COLO668 (cell line): ENCODE results near the gene RHOBTB3.
A peak's percentile ranks its signal among the peaks of the same experiment; 100 is the strongest.

Experiments used
- DNase-seq: peaks from one replicate; lab custom pipeline; 2025; ENCODE audit not compliant: unreplicated experiment; lab: John Stamatoyannopoulos, UW

RHOBTB3 gene

DNA sequence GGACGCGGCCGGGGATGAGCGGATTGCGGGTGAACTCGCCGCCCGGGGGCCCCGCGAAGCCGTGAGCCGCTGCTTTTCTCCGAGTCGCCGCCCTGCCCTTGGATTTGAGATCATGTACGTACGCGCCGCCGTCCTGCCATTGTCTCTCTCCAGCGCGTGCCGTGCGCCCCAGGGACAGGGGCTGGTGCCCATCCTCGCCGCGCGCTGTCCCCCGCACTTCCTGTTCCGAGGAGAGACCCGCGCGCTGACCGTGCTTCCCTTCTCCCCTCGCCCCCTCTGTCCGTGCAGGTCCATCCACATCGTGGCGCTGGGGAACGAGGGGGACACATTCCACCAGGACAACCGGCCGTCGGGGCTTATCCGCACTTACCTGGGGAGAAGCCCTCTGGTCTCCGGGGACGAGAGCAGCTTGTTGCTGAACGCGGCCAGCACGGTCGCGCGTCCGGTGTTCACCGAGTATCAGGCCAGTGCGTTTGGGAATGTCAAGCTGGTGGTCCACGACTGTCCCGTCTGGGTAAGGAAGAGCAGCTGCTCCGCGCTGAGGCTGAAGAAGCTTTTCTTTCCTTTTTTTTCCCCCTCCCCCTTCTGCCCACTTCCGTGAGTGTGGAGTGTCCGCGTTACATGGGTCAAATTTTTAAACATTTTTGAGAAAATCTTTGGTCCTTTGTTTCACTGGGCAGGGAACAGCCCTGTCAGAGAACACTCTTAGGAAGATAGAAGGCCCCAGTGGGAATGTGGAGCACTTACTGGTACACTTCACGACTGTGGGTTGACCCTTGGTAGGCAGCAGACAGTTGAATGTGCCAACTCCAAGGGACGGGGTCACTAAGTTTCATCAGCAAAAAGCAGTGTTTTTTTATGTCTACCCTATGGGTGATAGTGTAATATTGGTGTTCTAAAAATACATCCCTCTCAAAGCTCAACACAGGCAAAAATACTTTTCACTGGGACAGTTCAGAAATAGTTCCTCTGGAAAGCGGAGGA is 727 bp downstream of the RHOBTB3 start:
- DNase-seq, result peak; percentile 69

DNA sequence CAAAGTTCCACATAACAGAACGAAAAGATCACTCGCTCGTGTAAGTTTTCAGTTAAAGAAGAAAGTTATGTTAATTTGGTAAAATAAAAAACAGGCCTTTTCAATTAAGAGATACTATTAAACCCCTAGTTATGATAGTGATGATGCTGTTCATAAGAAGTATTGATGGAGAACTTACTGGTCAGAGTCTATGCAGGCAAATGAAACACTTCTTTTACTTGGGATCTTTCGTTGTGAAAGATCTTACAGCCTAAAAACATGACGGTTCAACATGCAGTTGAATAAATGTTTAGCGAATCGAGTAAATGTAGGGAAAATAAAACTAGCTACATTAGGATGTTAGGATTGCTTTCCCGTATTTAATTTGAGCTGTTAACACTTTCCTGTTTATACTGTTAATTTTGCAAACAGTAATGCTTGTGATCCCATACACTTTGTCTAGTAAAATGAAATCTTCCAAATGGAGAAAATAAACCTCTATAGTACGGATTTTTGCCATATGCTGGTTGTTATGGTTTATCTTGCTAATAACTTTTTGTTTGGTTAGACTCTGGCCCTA is 2.0 kb downstream of the RHOBTB3 start:
- no peak for DNase-seq

DNA sequence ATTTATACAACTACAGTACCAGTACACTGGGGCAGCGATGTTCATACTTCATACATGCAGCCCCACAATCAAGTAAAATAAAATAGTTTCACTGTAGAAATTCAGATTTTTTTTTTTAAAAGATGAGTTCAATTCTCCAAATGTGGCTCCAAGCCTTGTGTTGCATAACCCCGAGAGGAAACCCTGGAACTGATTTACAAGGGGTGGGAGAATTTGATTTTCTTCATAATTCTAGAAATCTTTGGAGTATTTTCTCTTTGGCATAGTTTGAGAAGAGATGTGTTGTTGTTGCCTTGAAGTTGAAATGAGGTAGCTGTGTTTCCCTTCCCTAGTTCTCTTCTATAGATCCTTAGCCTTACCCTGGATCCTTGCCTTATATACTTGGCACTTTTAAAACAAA is 3.1 kb downstream of the RHOBTB3 start:
- no peak for DNase-seq

DNA sequence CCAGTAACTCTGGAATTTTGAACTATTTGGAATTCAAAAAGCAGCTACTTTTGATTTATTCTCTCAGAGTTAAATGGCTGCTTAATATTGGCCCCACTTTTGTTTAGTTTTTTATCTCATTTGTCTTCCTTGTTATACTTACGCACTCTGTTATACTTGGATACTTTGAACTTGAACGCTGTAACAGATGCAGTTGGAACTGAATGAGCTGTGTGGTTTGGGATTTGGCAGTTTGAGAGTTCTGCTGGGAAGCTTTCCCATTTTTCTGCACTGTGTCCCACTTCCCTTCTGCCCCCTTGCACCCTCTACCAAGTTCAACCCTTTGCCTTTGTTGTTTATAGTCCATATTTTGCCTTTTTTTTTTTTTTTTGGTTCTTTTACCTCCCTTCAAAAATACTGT is 3.8 kb downstream of the RHOBTB3 start:
- no peak for DNase-seq

DNA sequence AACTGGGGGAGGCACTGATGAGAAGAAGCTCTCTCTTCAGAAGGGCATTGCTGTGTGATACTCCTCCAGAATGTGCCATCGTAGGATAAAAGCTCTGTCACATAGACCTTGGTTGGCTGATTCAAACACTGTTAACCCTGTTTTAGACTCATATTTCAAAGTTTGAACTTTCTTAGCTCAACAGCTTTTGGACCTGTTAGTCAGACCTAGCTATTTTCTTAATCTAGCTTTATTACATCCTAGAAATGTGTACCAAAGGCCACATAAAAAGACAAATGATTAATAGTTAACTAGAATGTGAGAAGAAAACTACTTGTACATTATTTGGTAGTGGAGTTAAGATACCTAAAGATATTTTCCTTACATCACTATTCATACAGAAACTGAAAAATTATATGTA is 4.3 kb downstream of the RHOBTB3 start:
- DNase-seq, result no peak

DNA sequence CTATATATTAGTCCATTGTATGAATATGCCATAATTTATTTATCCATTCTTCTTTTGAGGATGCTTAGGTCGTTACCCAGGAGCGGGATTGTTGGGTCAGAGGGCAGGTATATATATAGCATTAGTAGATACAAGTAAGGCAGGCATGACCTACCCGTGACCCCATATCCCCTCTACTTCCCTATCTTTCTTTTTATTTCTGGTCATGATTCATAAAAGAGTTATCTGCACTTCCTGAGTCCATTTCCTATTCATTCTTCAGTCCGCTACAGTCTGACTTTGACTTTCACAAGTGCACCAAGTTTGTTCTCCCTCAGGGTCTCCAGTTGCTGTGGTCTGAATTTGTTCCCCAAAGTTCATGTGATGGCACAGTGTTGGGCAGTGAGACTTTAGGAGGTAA is 6.9 kb downstream of the RHOBTB3 start:
- no peak for DNase-seq

DNA sequence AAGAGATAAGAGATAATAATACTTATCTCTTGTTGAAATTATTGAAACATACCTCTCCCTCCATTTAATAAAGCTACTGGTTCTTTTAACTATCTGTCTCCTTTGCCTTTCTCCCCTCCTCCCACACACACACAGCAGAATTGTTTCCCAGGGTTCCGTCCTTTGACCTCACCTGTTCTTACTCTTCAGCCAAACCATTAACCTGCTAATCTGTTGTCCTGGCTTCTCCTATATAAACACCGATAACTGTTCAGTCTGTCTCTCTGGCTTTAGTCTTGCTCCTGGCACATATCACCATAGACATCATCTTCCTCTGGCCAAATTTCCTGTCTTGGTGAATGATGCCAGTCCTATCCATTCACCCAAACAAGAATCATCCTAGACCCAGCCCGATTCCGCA is 7.7 kb downstream of the RHOBTB3 start:
- DNase-seq, result no peak

DNA sequence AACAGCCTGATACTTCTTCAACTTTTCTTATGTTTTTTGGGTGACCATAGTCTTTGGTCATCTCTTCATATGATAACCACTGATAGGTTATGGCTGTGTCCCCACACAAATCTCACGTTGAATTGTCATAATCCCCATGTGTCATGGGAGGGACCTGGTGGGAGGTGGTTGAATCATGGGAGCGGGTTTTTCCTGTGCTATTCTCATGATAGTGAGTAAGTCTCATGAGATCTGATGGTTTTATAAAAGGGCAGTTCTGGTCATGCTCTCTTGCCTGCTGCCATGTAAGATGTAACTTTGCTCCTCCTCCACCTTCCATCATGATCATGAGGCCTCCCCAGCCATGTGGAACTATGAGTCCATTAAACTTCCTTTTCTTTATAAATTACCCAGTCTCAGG is 8.7 kb downstream of the RHOBTB3 start:
- DNase-seq, result no peak

DNA sequence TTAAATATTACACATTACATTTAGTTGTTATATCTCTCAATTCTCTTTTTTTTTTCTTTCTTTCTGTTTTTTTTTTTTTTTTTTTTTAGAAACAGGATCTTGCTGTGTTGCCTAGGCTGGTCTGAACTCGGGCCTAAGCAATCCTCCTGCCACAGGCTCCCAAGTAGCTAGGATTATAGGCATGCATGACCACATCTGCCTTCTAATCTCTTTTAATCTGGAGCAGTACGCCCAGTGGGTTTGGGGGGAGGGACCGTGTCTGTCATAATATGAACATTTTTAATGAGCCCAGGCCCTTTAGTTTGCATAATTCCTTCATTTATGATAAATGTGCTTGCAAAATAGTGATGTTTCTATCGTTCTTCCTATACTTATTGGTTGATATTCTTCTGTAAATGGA is 10.3 kb downstream of the RHOBTB3 start:
- no peak for DNase-seq

DNA sequence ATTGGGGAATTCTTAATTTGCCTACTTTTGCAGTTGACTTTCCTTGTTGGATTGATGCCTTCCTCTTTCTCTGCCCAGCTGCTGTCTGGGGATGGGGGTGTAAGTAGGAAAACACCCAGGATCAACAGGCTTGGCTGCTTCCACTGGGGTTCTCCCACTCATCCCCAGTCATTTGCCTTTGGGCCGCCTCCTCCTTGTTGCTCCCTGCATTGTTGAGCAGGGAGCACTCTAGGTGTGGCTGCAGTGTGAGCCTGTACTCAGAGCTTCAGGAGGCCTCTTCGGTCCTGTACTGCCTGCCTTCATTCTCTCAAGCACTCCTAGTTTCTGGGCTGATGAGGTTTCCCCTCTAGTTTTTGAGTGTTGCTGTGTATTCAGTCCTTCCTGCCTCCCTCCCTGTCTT is 12.1 kb downstream of the RHOBTB3 start:
- no peak for DNase-seq

DNA sequence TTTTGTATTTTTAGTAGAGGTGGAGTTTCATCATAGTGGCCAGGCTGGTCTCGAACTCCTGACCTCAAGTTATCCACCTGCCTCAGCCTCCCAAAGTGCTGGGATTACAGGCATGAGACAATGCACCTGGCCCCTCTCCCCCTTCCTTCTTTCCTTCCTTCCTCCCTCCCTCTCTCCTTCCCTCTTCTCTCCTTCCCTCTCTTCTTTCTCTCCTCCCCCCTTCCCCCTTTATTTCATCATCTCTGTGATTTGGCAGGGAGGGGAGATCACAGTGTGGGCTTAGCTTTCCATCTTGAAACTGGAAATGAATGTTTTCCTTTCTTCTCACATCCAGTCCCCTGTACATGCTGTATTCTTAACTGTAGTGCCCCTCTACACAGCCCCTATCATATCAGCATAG is 12.7 kb downstream of the RHOBTB3 start:
- no peak for DNase-seq

DNA sequence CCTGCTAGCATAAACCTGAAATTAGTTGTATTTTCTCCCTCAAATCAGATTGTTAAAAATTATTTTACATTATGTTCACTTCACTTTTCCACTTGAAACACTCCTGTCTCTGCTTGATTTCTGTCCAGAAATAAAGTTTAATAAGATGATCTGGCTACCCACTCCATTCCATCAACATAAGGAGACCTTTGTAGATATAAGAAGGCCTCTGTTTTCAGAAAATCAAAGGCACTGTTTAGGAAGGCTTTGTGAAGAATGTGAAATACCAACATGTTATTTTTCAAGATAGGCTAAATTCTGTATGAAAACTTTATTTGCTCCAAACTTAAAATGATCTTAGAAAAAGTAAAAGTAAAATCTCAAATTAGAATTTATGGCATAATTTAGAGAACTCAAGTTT is 15.1 kb downstream of the RHOBTB3 start:
- DNase-seq, result no peak

DNA sequence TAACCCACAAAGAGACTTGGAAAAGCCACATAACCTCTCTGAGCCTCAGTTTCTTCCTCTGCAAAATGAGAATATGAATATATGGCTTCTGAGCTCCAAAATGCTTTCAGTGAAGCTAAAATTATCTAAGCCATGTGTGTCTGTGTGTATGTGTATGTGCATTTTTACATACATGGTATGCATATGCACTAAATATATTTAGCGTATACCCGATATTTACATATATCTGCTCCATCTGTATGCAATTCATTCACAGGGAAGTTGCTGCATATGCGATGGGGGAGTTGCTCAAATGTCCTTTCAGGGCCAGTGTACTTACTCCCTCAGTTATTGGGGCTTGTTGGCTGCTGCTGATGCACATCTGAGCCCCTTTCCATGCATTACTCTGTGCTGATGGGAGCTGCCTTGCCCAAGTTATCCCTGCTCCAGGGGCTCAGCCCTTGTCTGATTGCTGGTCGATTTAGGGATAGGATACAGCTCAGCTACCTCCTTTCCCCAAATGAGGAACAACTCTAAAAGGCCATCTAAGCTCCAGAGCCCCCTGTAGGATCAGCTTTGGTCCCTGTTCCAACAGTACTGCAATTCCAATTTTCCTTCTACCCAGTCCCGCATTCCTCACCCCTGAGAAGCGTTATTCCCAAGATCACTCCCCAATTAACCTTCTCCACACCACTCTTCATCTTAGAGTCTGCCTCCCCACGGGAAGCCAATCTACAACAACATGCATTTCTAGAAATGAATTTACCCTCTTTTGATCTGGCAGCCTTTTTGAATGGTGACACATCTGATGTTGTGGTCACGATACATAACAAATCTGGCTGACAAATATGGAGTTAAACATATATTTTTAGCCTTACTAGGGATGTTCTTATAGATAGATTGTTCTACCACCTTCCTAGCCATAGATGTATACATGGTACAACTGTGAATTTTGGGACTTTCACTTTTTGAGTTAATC is 15.9 kb downstream of the RHOBTB3 start:
- DNase-seq, result no peak

DNA sequence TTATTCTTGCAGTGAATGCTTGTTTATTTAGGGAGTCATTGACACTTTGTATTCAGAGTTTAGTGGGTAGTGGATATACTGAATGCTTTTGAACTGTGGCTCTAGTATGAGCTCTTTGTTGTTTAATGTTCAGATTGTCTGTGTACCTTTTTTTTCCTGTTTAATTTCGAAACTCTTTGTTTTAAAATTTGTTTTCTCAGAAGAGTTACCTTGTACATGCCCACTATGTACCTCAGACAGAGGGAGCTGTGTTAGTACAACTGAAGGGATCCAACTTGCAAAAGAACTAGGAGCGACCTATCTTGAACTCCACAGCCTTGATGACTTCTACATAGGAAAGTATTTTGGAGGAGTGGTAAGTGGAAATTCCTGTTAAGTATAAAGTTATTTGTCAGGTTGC is 17.0 kb downstream of the RHOBTB3 start:
- DNase-seq, result no peak

DNA sequence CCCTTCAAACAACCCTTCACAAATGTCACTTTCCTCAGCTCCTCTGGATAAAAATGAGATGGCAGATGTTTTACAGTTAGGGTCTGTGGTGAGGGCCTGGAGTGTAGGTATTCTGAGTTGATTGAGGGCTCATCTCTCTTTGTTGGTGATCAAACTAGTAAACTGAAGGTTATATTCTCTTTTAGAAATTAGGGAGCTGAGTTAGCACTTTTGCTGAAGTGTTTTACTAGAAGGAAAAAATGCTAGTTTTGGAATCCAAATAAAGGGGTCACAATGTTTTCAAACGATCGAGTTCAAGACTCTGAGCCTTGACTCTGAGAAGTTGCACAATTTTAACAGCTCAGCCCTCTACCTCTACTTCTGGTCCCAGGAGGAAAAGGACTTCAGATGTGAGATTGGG is 23.4 kb downstream of the RHOBTB3 start:
- no peak for DNase-seq

DNA sequence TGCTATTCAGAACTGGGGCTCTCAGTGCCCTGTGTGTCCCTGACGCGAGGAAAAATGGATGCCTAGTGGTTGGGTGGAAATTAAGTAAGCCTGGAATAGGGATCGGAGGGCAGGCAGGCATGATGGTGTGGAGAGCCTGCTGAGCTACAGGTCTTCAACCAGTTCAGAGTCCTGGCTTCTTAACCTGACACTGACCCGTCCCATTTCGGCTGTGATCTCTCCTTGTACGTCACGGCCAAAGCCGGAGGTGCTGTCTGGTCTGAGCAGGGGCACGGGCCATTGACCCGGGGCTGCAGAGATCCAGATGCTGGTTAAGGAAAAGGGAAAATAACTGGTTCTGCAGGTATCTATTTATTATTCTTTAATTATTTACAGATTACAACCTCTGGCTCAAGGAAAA is 27.9 kb downstream of the RHOBTB3 start:
- no peak for DNase-seq

DNA sequence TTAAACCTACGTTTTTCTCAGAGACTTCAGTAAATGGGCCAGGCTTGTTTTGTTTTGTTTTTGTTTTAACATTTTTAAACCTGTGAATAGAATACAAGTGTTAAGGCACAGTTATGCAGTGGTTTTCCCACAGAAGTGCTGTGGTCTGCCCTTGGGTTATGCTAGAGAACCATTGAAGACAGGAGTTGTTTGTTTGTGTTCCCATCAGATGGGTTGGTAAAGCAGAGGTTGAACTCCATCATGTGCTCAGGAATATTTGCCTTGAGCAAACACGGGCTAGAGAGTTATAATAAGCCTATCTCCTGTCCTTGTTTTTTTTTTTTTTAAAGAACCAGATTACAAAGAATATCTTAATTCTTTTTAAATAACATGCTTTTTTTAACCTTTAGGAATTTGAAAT is 28.5 kb downstream of the RHOBTB3 start:
- DNase-seq, result peak; percentile 8

DNA sequence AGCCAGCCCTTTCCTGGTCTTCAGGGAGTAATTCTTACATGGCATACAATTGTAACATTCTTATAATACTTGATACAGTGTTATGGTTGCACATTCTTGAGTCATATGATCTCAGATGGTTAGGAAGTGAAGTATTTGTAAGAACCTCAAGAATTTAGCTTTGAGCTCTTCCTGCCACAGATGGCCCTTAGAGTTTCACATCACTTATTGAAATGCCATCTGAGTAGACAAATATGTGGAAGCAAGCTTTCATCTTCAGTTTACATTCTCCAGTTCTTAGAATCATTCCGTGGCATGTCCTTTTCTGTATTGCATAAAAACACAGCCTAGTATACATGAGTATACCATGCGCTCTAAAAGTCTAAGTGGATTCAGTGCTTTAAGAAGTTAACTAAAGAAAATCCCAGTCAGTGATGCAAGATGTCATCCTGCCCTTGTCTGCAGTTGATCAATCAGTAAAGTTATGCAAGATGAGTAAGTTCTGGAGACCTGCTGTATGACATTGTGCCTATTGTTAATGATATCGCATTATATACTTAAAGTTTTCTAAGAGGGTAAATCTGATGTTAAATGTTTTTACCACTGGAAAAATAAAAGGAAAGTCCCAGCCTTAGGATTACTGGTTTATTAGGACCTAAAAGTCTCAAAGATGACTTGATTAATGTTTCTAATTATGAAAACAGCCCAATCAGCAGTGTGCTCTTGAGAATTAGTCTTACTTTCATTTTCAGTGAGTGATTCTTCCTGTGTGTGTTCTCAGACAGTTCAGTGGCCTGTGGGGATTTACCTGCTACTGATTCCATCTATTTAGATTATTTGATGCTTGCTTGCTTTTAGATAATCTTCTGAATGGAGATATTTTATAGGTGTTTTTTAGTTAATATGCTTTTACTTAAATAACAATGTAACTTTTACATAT is 29.4 kb downstream of the RHOBTB3 start:
- DNase-seq, result no peak

DNA sequence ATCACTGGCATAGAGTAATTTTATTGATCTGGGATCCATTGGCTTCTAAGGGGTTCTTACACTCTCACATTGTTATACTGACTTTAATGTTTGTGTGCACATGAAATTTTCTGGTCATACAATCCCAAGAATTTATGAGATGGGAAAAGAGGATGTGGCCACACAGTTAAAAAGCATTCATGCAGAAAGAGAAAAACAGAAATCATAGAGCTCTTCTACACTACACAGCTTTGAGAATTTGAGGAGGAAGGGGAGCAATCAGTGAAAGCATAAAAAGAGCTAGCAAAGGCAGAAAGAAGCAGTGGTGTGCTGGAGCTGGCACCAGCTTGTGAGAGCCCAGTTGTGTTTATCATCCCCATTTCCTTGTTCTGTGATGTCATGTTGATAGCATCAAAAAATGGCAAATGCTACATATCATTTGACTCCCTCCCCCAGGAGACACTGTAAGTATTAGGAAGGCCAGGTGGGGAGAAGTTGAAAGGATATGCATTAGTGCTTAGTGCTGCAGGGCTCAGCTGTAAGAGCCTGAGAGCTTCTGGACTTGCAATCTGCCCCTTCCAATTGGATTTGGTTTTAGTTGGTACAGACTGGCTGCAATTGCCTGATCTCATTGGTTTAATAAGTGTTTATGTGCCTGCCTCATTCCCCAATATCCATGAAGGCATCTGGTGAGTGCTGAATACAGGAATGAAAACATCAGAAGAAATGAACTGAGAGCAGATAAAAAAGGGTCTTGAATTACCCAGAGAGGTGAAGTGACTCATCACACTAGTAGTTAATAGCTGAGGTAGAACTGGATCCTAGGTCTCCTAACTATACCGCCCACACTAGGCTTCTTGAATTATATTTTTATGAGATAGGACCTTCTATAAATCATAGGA is 30.9 kb downstream of the RHOBTB3 start:
- no peak for DNase-seq

DNA sequence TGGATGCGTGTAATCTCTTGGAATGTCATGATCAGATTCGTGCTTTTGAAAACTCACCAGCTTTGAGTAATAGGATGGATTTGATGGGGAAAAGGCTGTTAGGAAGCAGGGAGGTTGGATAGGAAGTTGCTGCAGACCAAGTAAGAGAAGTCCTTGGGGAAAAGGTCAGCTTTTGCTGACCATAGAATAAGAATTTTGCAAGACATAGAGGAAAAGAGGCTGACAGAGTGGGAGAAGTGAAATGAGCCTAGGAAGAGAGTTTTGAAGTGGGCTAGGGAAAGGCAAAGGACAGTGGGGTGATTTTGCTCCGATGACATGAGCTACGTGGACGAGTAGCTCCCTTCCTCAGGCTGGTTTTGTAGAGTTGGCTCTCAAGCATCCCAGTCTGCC is 31.5 kb downstream of the RHOBTB3 start:
- no peak for DNase-seq
